Bronchial smooth muscle cell (primary cell): ENCODE results near the gene KRTAP27-1. TPM values are rescaled to one million over a fixed set of nuclear protein-coding genes. Genes with fewer than 3 reads are reported as not detected.

Experiments used
- total RNA-seq: library from RNA; depleted of rRNA; stranded (reverse); fragments of >200 nt; gene quantifications from 2 replicates; pipeline ENCODE4 v1.2.1, GENCODE V29; 2014

The KRTAP27-1 gene
- not detected in 2 replicates for total RNA-seq

GRCh38 chr21:30337276-30337744 lies at the start of gene KRTAP27-1:
TSS of gene KRTAP27-1 (minus strand) at chr21:30337694. CDS start at chr21:30337668, 26 bp downstream.

GRCh38 chr21:30372139-30372770 lies 34.8 kb upstream of the KRTAP27-1 start, which contains the start of gene KRTAP13-2:
TSS of gene KRTAP13-2 (minus strand) at chr21:30372271. CDS start at chr21:30372213, 58 bp downstream.

DNA sequence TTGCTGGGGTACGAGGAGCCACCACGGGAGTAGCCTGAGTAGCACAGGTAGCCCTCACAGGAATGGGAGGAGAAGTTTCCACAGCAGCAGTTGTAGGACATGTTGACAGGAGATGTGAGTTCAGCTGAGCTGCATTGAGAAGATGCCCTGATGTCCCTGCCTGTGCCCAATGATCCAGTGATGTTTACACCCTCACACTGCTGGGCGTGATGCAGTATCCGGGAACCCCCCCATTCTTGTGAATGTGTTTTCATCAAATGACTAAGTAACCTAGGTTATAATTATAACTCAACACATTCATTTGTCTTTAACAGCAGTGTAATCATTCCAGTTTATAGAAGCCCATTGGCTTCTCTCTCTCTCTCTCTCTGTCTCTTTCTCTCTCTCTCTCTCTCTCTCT lies 11.0 kb upstream of the KRTAP27-1 start, which contains the start of gene KRTAP23-1:
TSS of gene KRTAP23-1 (minus strand) at position 101 of the 400 bp plus-strand sequence. CDS start at position 101, 0 bp downstream.

GRCh38 chr21:30320215-30320614 lies 17.3 kb downstream of the KRTAP27-1 start, which contains the start of gene KRTAP26-1:
TSS of gene KRTAP26-1 (minus strand) at chr21:30320315. CDS start at chr21:30320035, 280 bp downstream.

GRCh38 chr21:30289215-30289614 lies 48.3 kb downstream of the KRTAP27-1 start, which contains the start of gene KRTAP25-1:
TSS of gene KRTAP25-1 (minus strand) at chr21:30289514. CDS start at chr21:30289490, 24 bp downstream.

Other genes starting within 250 kb of the KRTAP27-1 start
- gene CLDN17, start 170.9 kb downstream of the KRTAP27-1 start, total RNA-seq = not detected in 2 replicates
- not detected in 2 replicates for gene CLDN8, start 121.6 kb downstream of the KRTAP27-1 start, total RNA-seq
- gene KRTAP24-1, start 54.7 kb downstream of the KRTAP27-1 start, total RNA-seq = not detected in 2 replicates
- gene KRTAP25-1, start 48.2 kb downstream of the KRTAP27-1 start, total RNA-seq = not detected in 2 replicates
- gene KRTAP26-1, start 17.4 kb downstream of the KRTAP27-1 start, total RNA-seq = not detected in 2 replicates
- gene KRTAP23-1, start 10.9 kb upstream of the KRTAP27-1 start, total RNA-seq = not detected in 2 replicates
- not detected in 2 replicates for gene KRTAP13-2, start 34.6 kb upstream of the KRTAP27-1 start, total RNA-seq
- not detected in 2 replicates for gene KRTAP13-1, start 58.3 kb upstream of the KRTAP27-1 start, total RNA-seq
- gene KRTAP13-3, start 88.2 kb upstream of the KRTAP27-1 start, total RNA-seq = not detected in 2 replicates
- gene KRTAP13-4, start 92.5 kb upstream of the KRTAP27-1 start, total RNA-seq = not detected in 2 replicates
- gene KRTAP15-1, start 102.6 kb upstream of the KRTAP27-1 start, total RNA-seq = not detected in 2 replicates
- gene KRTAP19-1, start 142.7 kb upstream of the KRTAP27-1 start, total RNA-seq = not detected in 2 replicates
- gene KRTAP19-2, start 149.7 kb upstream of the KRTAP27-1 start, total RNA-seq = not detected in 2 replicates
- not detected in 2 replicates for gene KRTAP19-3, start 154.3 kb upstream of the KRTAP27-1 start, total RNA-seq
- gene KRTAP19-4, start 159.5 kb upstream of the KRTAP27-1 start, total RNA-seq = not detected in 2 replicates
- not detected in 2 replicates for gene KRTAP19-5, start 164.4 kb upstream of the KRTAP27-1 start, total RNA-seq
- not detected in 2 replicates for gene KRTAP19-6, start 204.2 kb upstream of the KRTAP27-1 start, total RNA-seq
- gene KRTAP19-7, start 223.6 kb upstream of the KRTAP27-1 start, total RNA-seq = not detected in 2 replicates